CD4-positive, alpha-beta T cell treated with Interleukin-17A for 1 hour (primary cell): ENCODE results near the gene RAMP1.
A peak's percentile ranks its signal among the peaks of the same experiment; 100 is the strongest.
"Not testable (repeated sequence)": the region's sequence is repeated elsewhere in the genome, so short reads cannot be mapped to it uniquely, and the experiment has no call there.

Experiments
- DNase-seq: peaks from one replicate; pipeline ENCODE4 v3.0.0-alpha.2; 2020

The RAMP1 gene

GRCh38 chr2:237859533-237860272 lies at the start of gene RAMP1:
TSS of gene RAMP1 (plus strand) at chr2:237859623. CDS start at chr2:237859676, 53 bp downstream.
- no peak for DNase-seq

GRCh38 chr2:237815637-237816036 lies 43.8 kb upstream of the RAMP1 start:
- no peak for DNase-seq

GRCh38 chr2:237816531-237816930 lies 42.9 kb upstream of the RAMP1 start:
- DNase-seq = no peak

- DNase-seq = no peak
Observed at GRCh38 chr2:237818066-237818473, 41.4 kb upstream of the RAMP1 start.

GRCh38 chr2:237819231-237819630 lies 40.2 kb upstream of the RAMP1 start:
- no peak for DNase-seq

- no peak for DNase-seq
Observed at GRCh38 chr2:237820421-237820820, 39.0 kb upstream of the RAMP1 start.

GRCh38 chr2:237823544-237823943 lies 35.9 kb upstream of the RAMP1 start:
- DNase-seq = no peak

- DNase-seq = no peak
Observed at GRCh38 chr2:237824085-237824484, 35.3 kb upstream of the RAMP1 start.

- no peak for DNase-seq
Observed at GRCh38 chr2:237827421-237827987, 31.9 kb upstream of the RAMP1 start.

- no peak for DNase-seq
Observed at GRCh38 chr2:237830522-237830921, 28.9 kb upstream of the RAMP1 start.

GRCh38 chr2:237833546-237833945 lies 25.9 kb upstream of the RAMP1 start:
- DNase-seq = no peak

GRCh38 chr2:237835372-237835771 lies 24.1 kb upstream of the RAMP1 start:
- no peak for DNase-seq

- no peak for DNase-seq
Observed at GRCh38 chr2:237841051-237841450, 18.4 kb upstream of the RAMP1 start.

- DNase-seq = not testable (repeated sequence)
Observed at GRCh38 chr2:237848940-237849339, 10.5 kb upstream of the RAMP1 start.

- DNase-seq = no peak
Observed at GRCh38 chr2:237854295-237854694, 5.1 kb upstream of the RAMP1 start.

- DNase-seq = no peak
Observed at GRCh38 chr2:237857791-237858190, 1.6 kb upstream of the RAMP1 start.

GRCh38 chr2:237858294-237859081 lies 935 bp upstream of the RAMP1 start:
- peak; percentile 62 for DNase-seq

GRCh38 chr2:237859082-237859433 lies 365 bp upstream of the RAMP1 start:
- DNase-seq = no peak

- no peak for DNase-seq
Observed at GRCh38 chr2:237860273-237860935, 981 bp downstream of the RAMP1 start.

- no peak for DNase-seq
Observed at GRCh38 chr2:237861875-237862527, 2.6 kb downstream of the RAMP1 start.

- no peak for DNase-seq
Observed at GRCh38 chr2:237862528-237862895, 3.1 kb downstream of the RAMP1 start.

GRCh38 chr2:237863102-237863511 lies 3.7 kb downstream of the RAMP1 start:
- no peak for DNase-seq
